AG09319 (cell line): Measurements from ENCODE around the gene MUC5AC.

Experiments
- DNase-seq: peaks from one replicate; pipeline ENCODE4 v3.0.0-alpha.2; 2010; ENCODE audit warnings: low read depth; ENCODE audit errors: extremely low read depth
- CTCF ChIP-seq: IDR thresholded peaks from 2 replicates; pipeline ENCODE4 v1.5.1; 2011; ENCODE audit warnings: low read depth, mild to moderate bottlenecking, inconsistent platforms, low read length, moderate library complexity

MUC5AC gene

GRCh38 chr11:1146365-1146764 is 11.4 kb upstream of the MUC5AC start:
- DNase-seq = no peak
- TF ChIP-seq CTCF = no peak

GRCh38 chr11:1147792-1148191 is 10.0 kb upstream of the MUC5AC start:
- no peak for DNase-seq
- no peak for TF ChIP-seq CTCF

- DNase-seq = no peak
- no peak for TF ChIP-seq CTCF
Measured at GRCh38 chr11:1148752-1149180, 9.0 kb upstream of the MUC5AC start.

- no peak for DNase-seq
- no peak for TF ChIP-seq CTCF
Measured at GRCh38 chr11:1149545-1149944, 8.2 kb upstream of the MUC5AC start.

- TF ChIP-seq CTCF = no peak
- DNase-seq = no peak
Measured at GRCh38 chr11:1150116-1150515, 7.6 kb upstream of the MUC5AC start.

- no peak for DNase-seq
- no peak for TF ChIP-seq CTCF
Measured at GRCh38 chr11:1150769-1151365, 6.9 kb upstream of the MUC5AC start.

GRCh38 chr11:1151366-1152315 is 6.1 kb upstream of the MUC5AC start:
- TF ChIP-seq CTCF = no peak
- no peak for DNase-seq
